GM21528 (cell line): ENCODE data around the gene CKB.
A peak's percentile ranks its signal among the peaks of the same experiment; 100 is the strongest.

Experiments used
- ATAC-seq: cut with Tn5 transposase; IDR thresholded peaks from one replicate; pipeline ENCODE4 v1.9.1; 2021; ENCODE audit warnings: mild to moderate bottlenecking, moderate library complexity; ENCODE audit not compliant: unreplicated experiment, low FRiP score

CKB gene

DNA sequence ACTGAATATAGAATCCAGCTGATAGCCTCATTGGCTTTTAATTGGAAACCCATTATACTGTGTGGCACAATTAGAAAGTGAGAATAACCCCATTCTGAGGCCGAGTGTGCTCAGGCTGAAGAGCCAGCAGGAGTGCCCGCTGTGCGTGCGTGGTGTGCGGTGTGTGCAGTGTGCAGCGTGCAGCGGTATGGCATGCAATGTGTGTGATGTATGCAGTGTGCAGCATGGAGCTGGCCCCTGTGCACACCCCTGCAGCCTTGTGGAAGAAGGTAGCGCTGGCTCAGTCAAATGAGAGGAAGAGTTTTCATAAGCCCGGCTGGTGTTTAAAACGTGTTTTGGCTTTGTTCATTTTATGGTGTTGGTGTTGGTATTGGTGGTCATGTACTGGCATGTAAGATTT is 22.9 kb downstream of the CKB start:
- ATAC-seq = no peak

DNA sequence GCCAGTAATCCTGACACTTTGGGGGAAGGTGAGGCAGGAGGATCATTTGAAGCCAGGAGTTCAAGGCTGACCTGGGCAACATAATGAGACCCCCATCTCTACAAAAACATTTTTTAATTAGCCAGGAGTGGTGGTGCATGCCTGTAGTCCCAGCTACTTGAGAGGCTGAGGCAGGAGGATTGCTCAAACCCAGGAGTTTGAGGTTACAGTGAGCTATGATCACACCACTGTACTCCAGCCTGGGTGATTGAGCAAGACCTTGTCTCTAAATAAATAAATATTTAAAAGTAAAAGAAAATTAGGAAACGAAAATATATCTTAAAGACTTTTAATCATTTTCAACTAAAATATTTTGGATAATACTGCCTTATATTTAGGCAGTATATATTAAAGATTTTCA is 25.9 kb downstream of the CKB start:
- ATAC-seq = no peak

DNA sequence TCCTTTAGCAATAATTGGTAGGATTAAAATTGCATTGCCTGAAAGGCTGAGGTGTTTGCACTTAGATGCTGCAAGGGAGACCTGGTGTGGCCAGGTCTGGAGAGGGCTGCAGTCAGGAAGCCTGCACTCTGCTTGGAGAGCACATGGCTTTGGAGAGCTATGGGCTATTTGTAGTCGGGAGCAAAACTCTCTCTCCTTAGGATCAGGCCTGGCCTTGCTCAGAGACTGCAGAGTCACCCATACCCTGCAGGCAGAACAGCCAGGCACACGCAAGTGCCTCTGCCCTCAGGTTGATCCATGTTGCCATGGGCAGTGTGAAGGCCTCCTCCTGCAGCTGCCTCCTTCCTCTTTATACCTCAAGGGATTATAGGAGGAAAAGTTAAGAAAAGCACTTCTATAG is 26.8 kb downstream of the CKB start:
- no peak for ATAC-seq

DNA sequence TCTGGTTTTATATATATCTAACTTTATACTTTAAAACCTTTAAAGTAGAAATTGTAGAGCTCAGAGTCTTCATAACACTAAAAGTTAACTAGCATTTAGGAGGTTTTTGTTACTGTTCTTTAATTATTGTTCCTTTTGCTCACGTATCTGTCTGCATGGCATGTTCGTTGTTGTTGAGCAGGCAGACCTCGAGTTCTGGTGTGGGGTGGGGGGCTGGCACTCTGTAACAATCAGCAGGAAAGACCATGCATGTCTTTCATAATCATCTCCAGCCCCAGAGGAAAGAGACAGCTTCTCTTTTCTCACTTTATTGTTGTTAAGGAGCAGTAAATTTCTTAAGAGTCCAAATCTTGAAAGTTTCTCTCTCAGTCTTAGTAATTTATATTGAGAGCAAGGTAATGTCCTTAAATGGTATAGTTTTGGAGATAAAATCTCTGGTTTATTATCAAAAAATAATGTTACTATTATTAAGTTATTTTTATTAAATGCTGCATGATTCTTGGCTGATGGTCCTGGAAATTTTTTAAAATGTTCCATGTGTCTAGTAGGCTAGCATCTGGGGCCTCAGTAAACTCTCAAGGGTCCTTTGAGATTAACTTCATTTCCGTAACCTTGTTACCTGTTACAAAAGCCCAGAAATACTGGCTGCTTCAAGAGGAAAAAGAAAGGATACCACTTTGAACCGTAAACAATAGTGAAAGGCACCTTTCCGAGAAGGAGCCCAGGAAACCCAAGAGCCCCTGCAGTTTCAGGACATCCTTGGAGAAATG is 30.3 kb downstream of the CKB start:
- no peak for ATAC-seq

DNA sequence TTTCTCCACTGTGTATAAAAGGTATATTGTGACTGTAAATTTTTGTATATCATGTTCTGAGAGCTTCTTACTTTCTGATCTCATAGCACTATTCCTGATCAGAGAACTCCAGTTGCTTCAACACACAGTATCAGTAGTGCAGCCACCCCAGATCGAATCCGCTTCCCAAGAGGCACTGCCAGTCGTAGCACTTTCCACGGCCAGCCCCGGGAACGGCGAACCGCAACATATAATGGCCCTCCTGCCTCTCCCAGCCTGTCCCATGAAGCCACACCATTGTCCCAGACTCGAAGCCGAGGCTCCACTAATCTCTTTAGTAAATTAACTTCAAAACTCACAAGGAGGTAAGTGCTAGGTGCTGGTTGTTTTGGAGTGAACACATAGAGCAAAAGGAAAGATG is 30.9 kb downstream of the CKB start:
- ATAC-seq = no peak

DNA sequence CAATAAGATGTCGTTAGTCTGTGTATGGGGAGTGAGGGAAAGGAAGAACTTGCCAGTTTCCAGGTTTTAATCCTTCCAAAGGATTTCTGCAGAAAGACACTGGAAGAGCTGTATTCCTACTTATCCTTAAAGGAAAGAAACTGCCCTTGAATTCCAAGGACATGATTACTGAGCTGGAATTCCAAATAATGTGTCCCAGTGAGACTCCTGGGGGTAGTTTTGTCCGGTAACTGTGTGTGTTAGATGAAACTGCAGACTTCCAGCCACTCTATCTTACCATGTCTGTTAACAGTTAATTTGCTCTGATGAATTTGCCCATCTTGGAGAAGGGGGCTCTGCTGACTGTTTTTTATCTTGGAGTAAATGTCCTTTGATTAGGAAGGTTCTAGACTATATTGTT is 33.0 kb downstream of the CKB start:
- ATAC-seq = no peak

DNA sequence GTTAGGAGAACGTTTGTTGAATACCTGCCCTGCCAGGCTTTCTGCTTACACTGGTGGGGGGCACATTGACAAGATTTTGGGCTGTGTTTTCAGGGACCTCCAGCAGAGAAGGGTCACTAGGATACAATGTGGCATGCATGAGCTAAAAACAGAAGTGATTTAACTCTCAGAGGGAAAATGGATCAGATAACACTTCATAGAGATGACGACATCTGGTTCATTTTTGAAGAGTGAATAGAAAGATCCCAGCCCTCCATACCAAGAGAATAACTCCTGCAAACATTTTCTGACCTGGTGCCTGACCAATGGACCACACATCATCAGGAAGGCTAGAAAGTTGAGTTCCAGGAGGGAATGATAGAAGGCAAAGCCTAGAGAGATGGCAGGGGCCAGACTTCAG is 33.7 kb downstream of the CKB start:
- no peak for ATAC-seq

DNA sequence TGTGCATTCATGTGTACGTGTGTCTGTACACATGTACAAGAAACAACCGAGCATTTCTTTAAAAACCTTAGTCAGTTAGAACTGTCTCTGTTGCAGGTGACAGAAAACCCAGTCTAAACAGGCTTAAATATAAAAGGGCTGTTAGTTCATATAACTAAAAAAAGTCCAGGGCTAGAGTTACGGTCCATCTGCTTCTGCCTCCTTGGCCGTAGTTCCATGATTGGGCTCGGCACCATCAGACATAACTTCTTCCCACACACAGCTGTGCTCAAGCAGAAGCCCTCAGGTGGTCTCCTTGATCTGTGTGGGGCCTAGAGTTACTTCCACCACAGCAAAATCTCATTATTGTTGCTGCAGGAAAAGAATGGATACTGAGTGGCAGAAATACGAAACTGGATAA is 34.6 kb downstream of the CKB start:
- no peak for ATAC-seq

DNA sequence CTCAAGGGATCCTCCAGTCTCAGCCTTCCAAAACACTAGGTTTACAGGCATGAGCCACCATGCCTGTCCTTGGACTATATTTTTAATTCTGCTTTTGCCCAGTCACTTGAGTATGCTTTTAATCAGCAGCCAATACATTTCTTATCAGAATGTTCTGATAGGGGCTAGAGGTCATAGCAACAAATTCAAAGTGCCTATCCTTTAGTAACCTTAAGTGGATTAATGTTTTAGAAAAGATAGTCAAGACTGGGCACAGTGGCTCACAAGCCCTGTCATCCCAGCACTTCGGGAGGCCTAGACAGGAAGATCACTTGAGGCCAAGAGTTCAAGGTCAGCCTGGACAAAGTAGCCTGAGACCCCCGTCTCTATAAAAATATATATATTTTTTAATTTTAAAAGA is 37.1 kb downstream of the CKB start:
- ATAC-seq = no peak

DNA sequence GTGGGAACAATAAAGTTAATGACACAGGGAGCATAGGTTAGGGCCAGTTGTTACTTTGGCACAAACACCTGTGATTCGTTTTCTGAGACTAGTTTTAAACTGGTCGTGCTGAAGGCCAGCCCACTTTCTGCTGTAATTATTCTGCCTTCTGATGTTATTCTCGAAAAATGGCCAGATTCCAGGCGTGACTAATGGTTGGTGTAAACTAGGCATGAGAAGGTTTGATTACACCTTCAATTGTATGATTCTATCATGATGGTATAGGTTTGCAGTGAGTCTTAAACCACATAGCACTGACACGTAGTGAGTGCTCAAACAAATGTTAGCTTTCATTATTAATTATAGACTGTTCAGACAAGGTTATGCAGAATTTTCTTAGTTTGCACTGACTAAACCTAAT is 39.0 kb downstream of the CKB start:
- ATAC-seq = no peak

DNA sequence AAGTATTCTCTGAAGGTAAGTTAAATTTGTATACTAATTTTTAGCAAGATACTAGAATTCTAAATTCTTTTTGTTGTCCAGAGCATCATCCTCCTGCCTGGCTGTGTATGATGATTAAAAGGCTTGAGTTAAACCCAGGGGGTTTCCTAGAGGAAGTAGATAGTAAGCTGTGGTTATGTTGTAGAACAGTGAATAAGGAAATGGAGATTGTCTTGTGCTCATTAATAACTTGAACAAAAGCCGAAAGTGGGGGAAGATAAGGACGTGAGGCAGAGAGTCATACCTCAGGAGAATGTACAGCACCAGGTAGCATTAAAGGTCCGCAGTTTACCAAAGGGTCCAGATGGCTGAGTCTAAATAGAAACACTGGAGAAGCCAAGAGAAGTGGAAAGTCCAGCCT is 42.0 kb downstream of the CKB start:
- peak; percentile 80 for ATAC-seq

DNA sequence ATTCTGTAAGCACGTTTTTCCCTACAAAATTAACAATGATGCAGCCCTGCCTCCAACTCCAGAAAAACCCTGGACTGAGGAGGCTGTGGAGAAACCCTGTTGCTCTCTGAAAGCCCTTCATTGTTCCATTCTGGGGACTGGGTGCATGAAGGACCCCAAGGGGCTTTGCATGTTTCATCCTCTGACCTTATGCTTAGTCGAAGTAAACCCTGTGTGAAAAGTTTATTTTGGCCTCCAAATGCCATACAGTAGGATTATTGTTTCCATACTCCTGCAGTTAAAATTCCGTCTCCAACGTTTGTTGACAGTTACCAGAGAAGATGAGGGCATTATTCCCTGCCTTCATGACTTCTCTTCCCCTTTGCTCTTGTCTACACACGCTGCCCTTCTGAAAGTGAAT is 46.0 kb downstream of the CKB start:
- ATAC-seq = no peak

DNA sequence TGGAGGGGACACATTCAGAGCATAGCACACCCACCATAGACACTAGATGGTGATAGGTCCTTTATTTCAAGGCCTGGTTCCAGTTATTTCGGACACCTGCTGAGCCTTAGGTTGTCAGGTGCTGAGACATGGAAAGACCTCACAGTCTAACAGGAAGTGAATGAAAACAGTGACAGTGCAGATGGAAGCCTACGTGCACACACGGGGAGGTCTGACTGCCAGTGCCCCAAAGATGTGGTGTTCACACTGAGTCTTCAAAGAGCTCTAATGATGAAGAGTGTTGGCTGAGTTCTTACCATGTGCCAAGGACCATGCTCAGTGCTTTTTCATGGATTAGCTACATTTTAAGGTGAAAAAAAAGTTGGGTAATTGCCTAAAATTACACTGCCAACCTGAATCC is 46.6 kb downstream of the CKB start:
- no peak for ATAC-seq

DNA sequence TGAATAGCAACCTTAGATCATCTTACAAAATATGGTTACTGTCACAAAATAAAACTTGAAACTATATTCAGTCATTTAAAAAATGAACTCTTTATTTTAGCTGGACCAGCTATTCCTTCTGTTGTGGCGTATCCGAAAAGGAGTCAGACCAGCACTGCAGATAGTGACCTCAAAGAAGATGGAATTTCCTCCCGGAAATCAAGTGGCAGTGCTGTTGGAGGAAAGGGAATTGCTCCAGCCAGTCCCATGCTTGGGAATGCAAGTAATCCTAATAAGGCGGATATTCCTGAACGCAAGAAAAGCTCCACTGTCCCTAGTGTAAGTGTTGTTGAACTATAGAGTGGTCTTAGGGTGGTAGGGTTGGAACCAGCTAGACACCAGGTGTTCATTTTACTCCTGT is 47.7 kb downstream of the CKB start:
- no peak for ATAC-seq

DNA sequence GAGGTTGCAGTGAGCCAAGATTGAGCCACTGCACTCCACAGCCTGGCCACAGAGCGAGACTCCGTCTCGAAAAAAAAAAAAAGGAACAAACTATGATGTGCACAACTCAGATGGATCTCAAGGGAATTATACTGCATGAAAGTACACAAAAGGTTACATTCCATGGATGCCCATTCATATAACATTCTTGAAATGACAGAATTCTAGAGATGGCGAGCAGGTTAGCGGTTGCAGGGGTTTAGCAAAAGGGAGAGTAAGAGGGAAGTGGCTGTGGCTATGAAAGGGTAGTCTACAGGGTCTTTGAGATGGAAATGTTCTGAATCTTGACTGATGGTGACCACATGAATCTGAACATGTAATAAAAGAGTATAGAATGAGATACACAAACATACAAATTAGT is 49.7 kb downstream of the CKB start:
- ATAC-seq = no peak
